ENCODE measurements around the gene AHI1. TPM values are rescaled to one million over a fixed set of nuclear protein-coding genes. Genes with fewer than 3 reads are reported as not detected.

Gene AHI1
- total and polyA plus RNA-seq, 2 of the 13 experiments (the other 11 are each of a cell fraction or from before 2014, with no cell fraction given): 7.2 to 18.6 TPM

- TF ChIP-seq HMGXB4 (CRISPR knock-in tag; IDR thresholded peaks at IDR 0.05; ENCODE audit: borderline replicate concordance in 1 of 2, low read depth in 1 of 2) (no peak), RNF219 (CRISPR knock-in tag; IDR thresholded peaks at IDR 0.05) (no peak), ZNF136 (CRISPR knock-in tag; IDR thresholded peaks at IDR 0.05; ENCODE audit: low read depth) (no peak), HHEX (CRISPR knock-in tag; IDR thresholded peaks at IDR 0.05) (peak; percentile 94), GLI4 (CRISPR knock-in tag; IDR thresholded peaks at IDR 0.05; ENCODE audit: borderline replicate concordance) (no peak), ZNF276 (CRISPR knock-in tag; IDR thresholded peaks at IDR 0.05; ENCODE audit: low read depth) (no peak), NR2F1 (CRISPR knock-in tag; IDR thresholded peaks at IDR 0.05) (no peak), CHCHD3 (CRISPR knock-in tag; IDR thresholded peaks at IDR 0.05) (no peak), U2AF2 (IDR thresholded peaks at IDR 0.05; ENCODE audit: low read depth, low read length) (no peak), RNF2 (conservative IDR thresholded peaks at IDR 0.05; ENCODE audit: low read depth) (0 out of 2 replicates have a peak, but pooled peaks have one; percentile 40), ZSCAN22 (CRISPR knock-in tag; IDR thresholded peaks at IDR 0.05) (no peak), CENPX (CRISPR knock-in tag; IDR thresholded peaks at IDR 0.05) (no peak), ZMYM3 (CRISPR knock-in tag; IDR thresholded peaks at IDR 0.05) (no peak), NR2F2 (IDR thresholded peaks at IDR 0.05; ENCODE audit: borderline replicate concordance, low read depth) (no peak), PHB2 (IDR thresholded peaks at IDR 0.05; ENCODE audit: partially characterized antibody) (no peak), ZNF775 (CRISPR knock-in tag; IDR thresholded peaks at IDR 0.05; ENCODE audit: borderline replicate concordance) (no peak), NR3C1 (CRISPR knock-in tag; IDR thresholded peaks at IDR 0.05) (no peak), MEF2D (CRISPR knock-in tag; IDR thresholded peaks at IDR 0.05) (no peak), NR1H2 (CRISPR knock-in tag; IDR thresholded peaks at IDR 0.05; ENCODE audit: borderline replicate concordance, low read depth) (no peak), KLF15 (CRISPR knock-in tag; IDR thresholded peaks at IDR 0.05; ENCODE audit: borderline replicate concordance) (no peak), ZNF773 (CRISPR knock-in tag; IDR thresholded peaks at IDR 0.05; ENCODE audit: borderline replicate concordance) (no peak), FOXC1 (CRISPR knock-in tag; IDR thresholded peaks at IDR 0.05; ENCODE audit: borderline replicate concordance) (no peak), GTF3A (CRISPR knock-in tag; conservative IDR thresholded peaks at IDR 0.05) (no peak), ZNF549 (CRISPR knock-in tag; IDR thresholded peaks at IDR 0.05) (no peak), TP53 (CRISPR knock-in tag; conservative IDR thresholded peaks at IDR 0.05) (no peak)
Measured at GRCh38 chr6:135522965-135523692, 25.6 kb upstream of the AHI1 start (continued).
